A673 (cell line): ENCODE measurements around the gene HIVEP1.

ENCODE experiments used
- EZH2 ChIP-seq: fragments of 200-600 bp; sonication (generic); IDR thresholded peaks from 2 replicates; pipeline ENCODE4 v1.6.1; 2017; ENCODE audit warnings: borderline replicate concordance, low read depth, mild to moderate bottlenecking, mixed read lengths, antibody characterized with exemption, low read length; ENCODE audit not compliant: poor library complexity, severe bottlenecking
- TF ChIP-seq, protein P1 (sequence below): fragments of 300-800, 200-600 bp; sonication (generic); conservative IDR thresholded peaks from 2 replicates; pipeline ENCODE4 v1.5.1; 2017; ENCODE audit warnings: low read depth, mild to moderate bottlenecking, antibody characterized with exemption, low read length, moderate library complexity, mixed read lengths

DNA sequence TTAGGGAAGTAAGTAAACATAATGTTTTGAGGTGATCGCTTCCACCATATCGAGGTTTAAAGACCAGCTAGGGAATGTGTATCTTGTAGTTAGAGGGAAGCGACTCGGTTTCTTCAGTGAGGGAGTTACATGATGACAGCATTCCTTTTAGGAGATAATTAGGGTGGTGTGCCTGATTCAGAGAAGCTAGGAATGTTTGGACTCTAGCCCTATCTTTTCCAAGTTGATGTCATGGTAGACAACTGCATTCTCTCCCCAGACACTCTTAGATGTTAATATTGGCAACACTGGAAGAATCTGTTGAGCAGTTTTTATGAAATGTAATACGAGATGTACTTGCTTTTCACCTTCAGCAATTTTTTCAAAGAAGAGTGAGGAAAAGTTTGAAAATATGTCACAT is 12.9 kb upstream of the HIVEP1 start:
- TF ChIP-seq, protein P1, sequence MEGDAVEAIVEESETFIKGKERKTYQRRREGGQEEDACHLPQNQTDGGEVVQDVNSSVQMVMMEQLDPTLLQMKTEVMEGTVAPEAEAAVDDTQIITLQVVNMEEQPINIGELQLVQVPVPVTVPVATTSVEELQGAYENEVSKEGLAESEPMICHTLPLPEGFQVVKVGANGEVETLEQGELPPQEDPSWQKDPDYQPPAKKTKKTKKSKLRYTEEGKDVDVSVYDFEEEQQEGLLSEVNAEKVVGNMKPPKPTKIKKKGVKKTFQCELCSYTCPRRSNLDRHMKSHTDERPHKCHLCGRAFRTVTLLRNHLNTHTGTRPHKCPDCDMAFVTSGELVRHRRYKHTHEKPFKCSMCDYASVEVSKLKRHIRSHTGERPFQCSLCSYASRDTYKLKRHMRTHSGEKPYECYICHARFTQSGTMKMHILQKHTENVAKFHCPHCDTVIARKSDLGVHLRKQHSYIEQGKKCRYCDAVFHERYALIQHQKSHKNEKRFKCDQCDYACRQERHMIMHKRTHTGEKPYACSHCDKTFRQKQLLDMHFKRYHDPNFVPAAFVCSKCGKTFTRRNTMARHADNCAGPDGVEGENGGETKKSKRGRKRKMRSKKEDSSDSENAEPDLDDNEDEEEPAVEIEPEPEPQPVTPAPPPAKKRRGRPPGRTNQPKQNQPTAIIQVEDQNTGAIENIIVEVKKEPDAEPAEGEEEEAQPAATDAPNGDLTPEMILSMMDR: no peak
- no peak for TF ChIP-seq EZH2
